HG02623 (cell line): ENCODE measurements around the gene GAPDHS.

Experiments
- ATAC-seq: cut with Tn5 transposase; IDR thresholded peaks from one replicate; pipeline ENCODE4 v1.9.1; 2021; ENCODE audit warnings: moderate library complexity; ENCODE audit not compliant: unreplicated experiment

GAPDHS gene

GRCh38 chr19:35578707-35579106, 45.5 kb downstream of the GAPDHS start:
- ATAC-seq: no peak

- no peak for ATAC-seq
These were observed 49.5 kb downstream of the GAPDHS start for GRCh38 chr19:35582760-35583159.

GRCh38 chr19:35585848-35586247, 52.6 kb downstream of the GAPDHS start, which contains the start of gene PMIS2:
PMIS2 (plus strand) TSS chr19:35586173; CDS start chr19:35586260, 87 bp downstream.
- ATAC-seq: no peak

- no peak for ATAC-seq
These were observed 54.1 kb downstream of the GAPDHS start for GRCh38 chr19:35587321-35587720.

GRCh38 chr19:35590875-35591274, 57.6 kb downstream of the GAPDHS start:
- no peak for ATAC-seq

GRCh38 chr19:35592226-35592625, 59.0 kb downstream of the GAPDHS start:
- ATAC-seq: no peak
